Superior temporal gyrus (tissue), 1 donor: ENCODE results near the gene ZG16.

ENCODE experiments used
- DNase-seq: peaks from one replicate; pipeline ENCODE4 v3.0.0-alpha.2; 2016; ENCODE audit errors: extremely low spot score

ZG16 gene

GRCh38 chr16:29809850-29810698 is 32.0 kb downstream of the ZG16 start:
- no peak for DNase-seq

DNA sequence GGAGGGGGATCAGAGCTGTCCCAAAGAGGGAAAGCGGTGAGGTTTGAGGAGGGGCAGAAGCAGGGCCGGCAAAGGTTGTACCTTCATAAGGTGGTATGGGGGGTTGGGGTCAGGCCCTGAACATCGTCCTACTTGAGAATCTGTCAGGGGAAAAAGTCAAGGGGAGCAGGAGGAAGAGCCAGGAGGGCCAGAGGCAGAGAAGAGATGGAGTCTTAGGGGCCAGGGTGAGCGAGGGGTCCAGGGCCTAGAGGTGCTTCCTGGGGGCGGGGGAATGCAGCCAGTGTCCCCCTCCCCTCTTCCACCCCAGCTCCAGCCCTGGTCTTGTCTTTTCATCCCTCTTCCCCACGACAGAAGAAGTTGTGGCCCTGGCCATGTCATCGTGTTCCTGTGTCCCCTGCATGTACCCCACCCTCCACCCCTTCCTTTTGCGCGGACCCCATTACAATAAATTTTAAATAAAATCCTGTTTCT is 32.7 kb downstream of the ZG16 start:
- DNase-seq: no peak

DNA sequence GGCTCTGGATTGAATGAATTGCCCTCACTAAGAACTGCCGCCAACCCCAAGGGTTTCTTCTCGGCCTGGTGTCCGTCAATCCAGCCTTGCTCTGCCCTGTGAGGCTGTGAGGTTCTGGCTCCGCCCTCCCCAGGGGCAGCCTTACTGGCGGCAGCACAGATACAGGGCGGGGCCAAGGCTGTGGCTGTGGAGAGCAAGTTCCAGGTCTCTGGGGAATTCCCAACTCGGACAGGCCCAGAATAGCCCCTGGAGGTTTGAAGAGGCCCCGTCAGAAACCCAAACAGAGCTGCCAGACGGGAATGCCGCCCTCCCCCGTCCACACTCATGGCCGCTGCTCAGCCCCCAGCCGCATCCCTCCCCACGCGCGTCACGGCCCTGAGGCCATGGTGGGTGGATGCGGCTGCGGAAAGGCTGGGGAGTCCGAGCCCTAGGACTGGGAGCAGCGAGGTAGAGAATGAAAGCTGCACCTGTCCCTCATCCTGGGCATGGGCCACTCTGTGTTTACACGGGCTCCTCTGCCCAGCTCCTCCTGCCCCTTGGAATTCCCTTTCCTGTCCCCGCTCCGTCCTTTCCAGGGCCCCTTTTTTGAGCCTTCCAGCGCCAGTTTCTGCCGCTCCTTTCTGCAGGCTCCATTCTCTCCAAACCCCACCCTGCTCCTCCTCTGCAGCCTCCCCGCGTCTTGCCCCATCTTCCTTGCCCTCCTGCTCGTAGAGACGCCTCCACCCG is 33.3 kb downstream of the ZG16 start:
- DNase-seq: peak; percentile 90

DNA sequence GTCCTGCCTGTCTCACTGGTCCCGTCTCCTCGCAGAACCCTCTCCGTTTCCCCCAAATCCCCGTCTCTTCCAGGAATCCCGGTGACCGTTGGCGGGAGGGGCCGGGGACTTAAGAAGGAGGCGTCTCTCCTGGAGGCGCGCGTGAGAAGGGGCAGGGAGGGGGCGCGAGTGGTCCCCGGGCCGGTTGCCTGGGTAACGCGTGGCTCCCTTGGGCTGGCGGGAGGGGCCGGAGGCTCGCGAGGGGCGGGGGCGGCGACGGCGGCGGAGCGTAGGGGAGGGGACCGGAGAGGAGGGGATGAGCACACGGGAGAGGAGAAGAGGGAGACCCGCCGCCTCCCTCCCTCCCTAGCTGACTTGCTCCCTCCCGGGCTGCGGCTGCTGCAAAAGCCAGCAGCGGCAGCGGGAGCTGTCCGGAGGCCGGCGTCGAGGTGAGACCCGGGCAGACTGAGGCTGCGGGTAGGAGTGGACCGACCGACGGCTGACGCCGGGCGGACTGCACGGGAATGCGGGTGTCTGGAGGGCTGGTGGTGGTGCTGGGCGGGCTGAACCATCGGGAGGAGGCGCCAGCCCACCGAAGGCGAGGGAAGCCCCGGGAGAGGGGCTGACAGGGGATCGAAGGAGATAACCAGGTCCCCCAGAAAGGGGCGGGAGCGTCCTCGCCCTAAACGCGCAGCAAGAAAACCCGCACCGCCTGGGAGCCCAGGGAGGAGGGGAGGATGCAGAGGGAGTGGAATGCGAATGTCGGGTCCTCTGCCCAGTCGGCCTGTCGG is 34.0 kb downstream of the ZG16 start, which contains the start of gene PRRT2:
Gene PRRT2 (plus strand): TSS at position 298 of the 770 bp plus-strand sequence. CDS start 862 bp downstream, outside the sequence.
- DNase-seq: no peak

- DNase-seq: no peak
These were observed 34.9 kb downstream of the ZG16 start for GRCh38 chr16:29812754-29813643.

DNA sequence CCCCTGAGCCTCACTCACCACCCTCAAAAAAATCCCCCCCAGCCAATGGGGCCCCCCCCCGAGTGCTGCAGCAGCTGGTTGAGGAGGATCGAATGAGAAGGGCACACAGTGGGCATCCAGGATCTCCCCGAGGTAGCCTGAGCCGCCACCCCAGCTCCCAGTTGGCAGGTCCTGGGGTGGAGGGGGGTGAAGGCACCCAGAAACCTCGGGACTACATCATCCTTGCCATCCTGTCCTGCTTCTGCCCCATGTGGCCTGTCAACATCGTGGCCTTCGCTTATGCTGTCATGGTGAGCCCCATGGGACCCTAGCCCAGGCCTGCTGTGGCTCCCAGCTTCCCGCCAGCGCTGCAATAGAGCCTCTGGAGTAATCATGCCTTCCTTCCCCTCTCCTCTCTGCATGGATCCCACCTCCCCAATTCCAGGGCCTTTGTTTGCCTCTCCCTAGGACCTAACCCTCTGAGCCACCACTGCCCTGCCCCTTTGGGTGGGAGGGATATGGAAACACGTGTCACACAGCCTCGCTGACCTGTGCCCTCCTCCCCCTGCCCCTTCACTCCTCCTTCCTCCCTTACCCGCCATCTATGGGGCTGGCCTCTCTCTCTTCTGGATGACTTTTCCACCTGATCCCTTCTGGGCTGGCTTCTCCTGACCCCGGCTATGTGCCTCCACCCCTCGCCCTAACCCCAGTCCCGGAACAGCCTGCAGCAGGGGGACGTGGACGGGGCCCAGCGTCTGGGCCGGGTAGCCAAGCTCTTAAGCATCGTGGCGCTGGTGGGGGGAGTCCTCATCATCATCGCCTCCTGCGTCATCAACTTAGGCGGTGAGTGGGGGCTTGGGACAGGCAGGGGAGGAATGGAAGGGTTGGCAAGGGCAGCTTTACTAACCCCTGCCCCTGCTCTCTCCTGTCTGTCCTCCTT is 35.8 kb downstream of the ZG16 start:
- no peak for DNase-seq

- DNase-seq: no peak
These were observed 36.5 kb downstream of the ZG16 start for GRCh38 chr16:29814592-29814991.

- peak; percentile 12 for DNase-seq
These were observed 37.1 kb downstream of the ZG16 start for GRCh38 chr16:29815032-29815721.

- DNase-seq: peak; percentile 100
These were observed 38.0 kb downstream of the ZG16 start, which contains the start of gene PAGR1 for GRCh38 chr16:29815793-29816693. TSS of gene PAGR1 (plus strand) at chr16:29816152. CDS start at chr16:29816526, 374 bp downstream.

- peak; percentile 19 for DNase-seq
These were observed 38.8 kb downstream of the ZG16 start for GRCh38 chr16:29816694-29817441.

DNA sequence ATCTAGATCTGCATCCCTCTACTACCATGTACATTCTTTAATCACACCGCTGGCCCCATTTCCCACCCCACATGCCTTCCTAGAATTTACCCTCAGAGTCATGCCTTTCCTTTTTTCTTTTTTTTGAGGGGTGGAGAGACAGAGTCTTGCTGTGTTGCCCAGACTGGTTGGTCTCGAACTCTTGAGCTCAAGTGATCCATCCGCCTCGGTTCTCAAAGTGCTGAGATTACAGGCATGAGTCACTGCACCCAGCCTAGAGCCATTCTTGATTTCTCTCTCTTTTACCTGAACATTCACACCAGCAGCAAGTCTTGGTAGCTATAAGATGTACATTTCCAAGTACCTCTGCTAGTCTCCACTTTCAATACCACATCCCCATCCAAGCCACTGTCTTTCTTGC is 40.0 kb downstream of the ZG16 start:
- DNase-seq: no peak

GRCh38 chr16:29819506-29819905 is 41.5 kb downstream of the ZG16 start:
- DNase-seq: no peak

GRCh38 chr16:29820271-29820701 is 42.2 kb downstream of the ZG16 start, which contains the start of gene MVP:
TSS of gene MVP (plus strand) at chr16:29820462. CDS start at chr16:29830550, 10,088 bp downstream.
- DNase-seq: peak; percentile 62

GRCh38 chr16:29820730-29821642 is 42.9 kb downstream of the ZG16 start:
- DNase-seq: no peak

- no peak for DNase-seq
These were observed 43.6 kb downstream of the ZG16 start for GRCh38 chr16:29821643-29822115.

DNA sequence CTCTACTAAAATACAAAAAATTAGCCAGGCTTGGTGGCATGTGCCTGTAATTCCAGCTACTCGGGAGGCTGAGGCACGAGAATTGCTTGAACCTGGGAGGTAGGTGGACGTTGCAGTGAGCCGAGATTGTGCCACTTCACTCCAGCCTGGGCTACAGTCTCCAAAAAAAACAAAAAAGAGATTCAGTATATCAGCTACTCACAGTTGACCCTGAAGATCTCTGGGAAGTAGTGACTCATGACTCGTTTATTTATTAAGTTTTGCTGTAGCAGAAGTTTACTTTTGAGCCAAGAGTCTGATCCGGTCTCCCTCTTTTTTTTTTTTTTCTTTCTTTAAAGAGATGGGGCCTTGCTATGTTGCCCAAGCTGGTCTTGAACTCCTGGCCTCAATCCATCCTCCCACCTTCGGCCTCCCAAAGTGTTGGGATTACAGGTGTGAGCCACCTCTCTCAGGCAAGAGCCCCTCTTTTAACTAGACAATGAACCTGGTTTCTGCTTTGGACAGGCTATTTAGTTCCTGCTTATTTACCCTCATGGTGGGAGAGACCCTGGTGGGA is 46.6 kb downstream of the ZG16 start:
- DNase-seq: no peak
